HG03439 (cell line): ENCODE results near the gene TENT4A.

ENCODE experiments used
- ATAC-seq: cut with Tn5 transposase; IDR thresholded peaks from one replicate; pipeline ENCODE4 v1.9.1; 2021; ENCODE audit warnings: mild to moderate bottlenecking, moderate library complexity; ENCODE audit not compliant: unreplicated experiment

Gene TENT4A

DNA sequence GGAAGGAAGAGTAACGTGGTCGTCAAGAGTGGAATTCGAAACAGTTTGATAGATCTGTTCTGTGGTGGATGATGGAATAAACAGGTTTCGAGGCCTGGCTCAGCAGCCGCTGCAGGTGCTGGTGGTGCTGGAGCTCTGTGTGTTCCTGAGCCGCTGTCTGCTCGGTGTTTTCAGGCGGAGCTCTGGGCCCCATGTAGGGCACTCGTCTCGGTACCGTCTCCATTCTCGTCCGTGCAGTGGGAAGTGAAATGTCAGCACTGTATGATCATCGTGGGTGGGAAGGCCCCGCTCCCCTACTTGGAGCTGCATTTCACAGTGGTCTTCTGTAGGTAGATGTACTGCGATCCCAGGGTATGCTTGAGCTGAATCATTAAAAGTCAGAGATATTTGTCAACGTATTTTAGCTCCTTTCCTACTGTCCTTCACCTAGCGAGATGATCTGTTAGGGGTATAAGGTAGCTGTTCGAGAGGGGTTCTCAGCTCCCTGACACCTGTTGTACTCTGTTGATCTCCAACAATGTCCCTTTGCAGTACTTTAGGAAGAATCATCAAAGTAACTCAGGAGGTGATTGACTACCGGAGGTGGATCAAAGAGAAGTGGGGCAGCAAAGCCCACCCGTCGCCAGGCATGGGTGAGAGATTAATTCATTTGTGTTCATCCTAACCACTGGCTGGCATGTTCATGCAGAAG is 35.9 kb downstream of the TENT4A start:
- ATAC-seq, result no peak

DNA sequence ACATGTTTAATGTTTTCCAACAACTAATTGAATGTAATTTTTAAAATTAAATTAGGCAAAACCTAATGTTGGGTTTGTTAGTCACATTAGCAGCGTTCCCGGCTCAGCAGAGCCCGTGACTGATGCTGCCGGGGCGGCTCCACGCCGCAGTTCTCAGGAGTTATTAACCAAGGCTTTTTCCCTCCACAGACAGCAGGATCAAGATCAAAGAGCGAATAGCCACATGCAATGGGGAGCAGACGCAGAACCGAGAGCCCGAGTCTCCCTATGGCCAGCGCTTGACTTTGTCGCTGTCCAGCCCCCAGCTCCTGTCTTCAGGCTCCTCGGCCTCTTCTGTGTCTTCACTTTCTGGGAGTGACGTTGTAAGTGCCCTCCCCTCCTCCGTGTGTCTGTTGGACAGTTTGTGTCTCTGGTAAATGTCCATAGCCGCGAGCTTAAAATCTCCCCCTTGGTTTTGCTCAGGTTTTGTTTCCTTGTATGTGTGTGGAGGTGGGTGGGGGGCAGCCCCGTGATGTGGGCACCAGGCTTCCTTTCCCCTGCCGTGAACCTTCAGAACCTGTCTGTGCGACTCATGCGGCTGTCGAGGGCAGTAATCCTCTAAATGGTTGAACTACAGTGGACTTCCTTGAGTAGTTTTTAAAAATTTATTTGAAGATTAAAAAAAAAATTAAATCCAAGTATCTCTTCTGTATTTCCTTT is 37.1 kb downstream of the TENT4A start:
- no peak for ATAC-seq

DNA sequence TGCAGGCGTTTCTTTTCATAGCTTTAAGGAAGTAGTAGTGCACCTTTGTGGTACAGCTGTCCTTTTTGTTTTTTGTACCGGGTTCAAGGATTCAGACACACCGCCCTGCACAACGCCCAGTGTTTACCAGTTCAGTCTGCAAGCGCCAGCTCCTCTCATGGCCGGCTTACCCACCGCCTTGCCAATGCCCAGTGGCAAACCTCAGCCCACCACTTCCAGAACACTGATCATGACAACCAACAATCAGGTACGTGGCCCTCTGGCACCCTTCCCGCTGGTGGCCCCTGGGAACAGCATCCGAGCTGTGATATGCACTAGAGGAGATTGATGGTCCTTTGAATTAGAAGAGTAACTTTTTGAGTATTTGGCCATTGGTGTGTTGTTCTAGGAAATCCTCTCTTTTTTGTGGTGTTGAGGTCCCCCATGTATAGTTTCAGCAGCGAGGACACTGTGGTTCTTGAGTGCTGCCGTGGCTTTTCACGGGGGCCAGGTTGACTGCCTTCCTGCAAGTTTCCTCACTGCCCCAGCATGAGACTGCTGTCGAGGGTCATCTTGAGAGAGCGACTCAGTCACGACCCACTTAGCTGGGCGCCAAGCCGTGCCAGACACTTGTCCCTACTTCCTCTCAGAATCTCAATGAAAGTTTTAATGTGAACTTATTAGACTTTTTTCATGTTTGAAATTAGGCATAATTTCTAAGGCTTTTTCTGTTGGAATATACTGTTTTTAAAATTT is 37.9 kb downstream of the TENT4A start:
- ATAC-seq, result no peak

DNA sequence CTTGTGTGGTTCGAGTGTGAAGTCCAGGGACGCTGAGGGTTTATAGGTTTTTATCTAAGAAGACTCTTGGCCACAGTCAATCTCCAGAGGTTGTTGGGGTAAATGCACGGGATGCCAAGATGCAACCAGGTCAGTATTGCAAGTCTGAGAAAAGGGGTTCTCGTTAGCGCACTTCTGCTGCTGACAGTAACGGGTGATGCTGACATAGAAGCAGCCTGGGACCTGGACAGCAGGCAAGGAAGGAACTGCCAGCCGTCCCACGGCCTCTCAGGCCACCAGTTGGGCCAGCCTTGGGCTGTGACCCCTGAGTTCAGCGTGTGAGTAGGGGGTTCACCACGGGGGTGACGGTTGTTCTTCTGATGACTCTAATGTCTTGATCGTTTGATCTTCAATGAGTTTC is 39.0 kb downstream of the TENT4A start:
- ATAC-seq, result no peak

DNA sequence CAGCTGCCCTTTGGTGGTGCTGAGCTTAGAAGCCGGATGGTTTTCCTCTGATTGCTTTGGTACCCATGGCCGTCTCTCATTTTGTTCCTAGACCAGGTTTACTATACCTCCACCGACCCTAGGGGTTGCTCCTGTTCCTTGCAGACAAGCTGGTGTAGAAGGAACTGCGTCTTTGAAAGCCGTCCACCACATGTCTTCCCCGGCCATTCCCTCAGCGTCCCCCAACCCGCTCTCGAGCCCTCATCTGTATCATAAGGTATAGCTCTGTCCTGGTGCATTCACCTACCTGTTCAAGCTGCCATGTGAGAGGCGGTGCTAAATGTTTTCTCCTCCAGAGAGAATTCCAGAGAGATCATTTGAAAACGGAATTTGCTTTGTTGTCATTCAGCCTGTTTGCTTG is 39.5 kb downstream of the TENT4A start:
- no peak for ATAC-seq

DNA sequence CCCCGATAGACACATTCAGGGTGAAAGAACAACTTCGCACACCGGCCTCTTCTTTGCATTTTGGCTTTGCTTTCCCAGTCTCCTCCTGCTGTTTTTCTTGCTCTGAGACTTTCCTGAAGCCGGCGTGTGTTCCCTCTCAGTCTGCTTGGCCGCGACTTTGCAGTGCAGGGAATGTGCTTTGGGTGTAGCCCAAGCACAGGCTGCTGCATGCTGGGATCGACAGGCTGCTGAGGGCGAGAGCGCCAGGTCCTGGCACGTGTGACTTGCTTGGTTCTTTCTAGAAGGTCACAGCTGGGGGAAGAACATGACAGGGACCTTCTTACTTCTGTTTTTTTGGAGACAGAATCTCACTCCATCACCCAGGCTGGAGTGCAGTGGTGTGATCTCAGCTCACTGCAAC is 40.6 kb downstream of the TENT4A start:
- ATAC-seq, result no peak

DNA sequence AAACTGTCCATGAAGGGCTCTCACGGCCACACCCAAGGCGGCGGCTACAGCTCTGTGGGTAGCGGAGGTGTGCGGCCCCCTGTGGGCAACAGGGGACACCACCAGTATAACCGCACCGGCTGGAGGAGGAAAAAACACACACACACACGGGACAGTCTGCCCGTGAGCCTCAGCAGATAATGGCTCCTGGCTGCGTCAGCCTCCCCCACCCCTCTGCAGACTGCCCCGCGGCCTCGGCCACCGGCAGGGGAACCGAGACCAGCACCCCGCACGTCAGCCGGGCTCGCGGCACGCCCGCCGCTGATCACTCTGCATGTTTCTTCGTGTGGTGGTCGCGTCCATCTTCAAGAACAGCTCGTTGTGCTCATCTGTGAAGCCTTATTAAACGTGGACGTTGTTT is 41.5 kb downstream of the TENT4A start:
- no peak for ATAC-seq

DNA sequence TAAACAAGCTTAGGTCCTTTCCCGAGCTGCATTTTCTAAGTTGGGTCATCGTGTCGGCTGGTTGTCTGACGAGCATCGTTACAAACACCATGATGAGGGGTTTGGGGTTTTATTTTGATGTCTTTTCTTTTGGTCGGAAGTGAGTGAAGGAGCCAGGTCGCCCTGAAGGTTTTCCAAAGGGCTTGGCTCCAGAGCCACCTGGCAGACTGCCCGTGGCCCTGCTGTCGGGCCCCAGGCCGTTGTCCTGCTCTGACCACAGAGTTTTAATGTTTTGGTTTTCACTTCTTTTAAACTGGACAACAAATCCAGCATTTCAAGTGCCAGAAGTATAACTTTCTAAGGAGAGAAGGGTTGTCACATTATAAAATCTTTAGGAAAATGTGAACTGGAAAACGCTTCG is 42.3 kb downstream of the TENT4A start:
- no peak for ATAC-seq

DNA sequence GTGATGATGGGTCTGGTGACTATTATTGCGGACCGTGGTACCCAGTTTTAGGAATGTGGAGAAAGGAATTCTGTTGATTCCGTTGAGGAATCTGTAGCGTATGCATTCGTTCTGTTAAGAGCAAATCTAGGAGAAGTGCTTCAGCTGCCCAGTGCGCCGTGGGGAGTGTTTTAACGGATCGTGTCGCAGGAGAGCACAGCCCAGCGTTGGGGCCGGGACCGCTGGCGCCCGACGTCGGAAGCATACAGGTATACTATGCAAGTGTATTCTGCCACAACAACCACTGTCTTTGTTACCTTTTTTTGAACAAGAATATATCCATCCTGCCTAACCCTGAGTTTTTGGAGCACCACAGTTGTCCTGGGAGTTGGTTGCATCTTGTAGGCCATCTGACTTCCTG is 42.7 kb downstream of the TENT4A start:
- ATAC-seq, result no peak

DNA sequence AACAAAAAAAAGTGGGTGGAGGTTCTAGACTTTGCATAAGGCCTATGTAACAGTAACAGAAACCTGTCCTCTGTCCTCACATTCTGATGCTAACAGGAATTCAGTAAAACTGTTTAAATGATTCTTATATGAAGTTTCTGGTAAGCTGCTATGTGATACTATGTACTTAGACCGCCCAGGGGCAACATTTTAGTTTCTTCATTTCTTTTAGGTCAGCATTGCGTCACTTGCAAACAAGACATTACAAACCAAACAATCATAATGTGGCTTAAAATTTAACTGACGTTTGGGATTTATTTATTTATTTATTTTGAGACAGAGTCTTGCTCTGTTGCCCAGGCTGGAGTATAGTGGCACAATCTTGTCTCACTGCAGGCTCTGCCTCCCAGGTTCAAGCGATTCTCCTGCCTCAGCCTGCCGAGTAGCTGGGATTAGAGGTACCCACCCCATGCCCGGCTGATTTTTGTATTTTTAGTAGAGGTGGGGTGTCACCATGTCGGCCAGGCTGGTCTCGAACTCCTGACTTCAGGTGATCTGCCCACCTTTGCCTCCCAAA is 44.3 kb downstream of the TENT4A start:
- ATAC-seq, result no peak

DNA sequence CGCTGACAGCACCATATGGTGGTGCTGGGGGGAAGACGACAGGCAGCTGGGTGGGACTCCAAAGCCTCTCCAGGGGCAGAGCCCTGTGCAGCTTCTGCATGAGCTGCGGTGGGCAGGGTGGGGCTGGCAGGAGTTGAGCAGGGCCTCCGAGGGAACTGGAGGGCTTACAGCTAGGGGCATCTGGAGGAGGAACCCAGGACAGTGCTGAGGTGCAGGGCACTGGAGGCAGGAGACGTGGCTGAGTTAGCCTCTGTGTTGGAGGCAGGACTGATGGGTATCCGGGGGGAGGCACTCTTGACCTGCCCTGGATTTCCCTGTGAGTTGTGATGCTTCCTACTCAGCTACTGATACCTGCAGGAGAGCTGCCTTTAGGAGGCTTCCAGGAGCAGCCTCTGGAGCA is 45.0 kb downstream of the TENT4A start:
- ATAC-seq, result no peak

DNA sequence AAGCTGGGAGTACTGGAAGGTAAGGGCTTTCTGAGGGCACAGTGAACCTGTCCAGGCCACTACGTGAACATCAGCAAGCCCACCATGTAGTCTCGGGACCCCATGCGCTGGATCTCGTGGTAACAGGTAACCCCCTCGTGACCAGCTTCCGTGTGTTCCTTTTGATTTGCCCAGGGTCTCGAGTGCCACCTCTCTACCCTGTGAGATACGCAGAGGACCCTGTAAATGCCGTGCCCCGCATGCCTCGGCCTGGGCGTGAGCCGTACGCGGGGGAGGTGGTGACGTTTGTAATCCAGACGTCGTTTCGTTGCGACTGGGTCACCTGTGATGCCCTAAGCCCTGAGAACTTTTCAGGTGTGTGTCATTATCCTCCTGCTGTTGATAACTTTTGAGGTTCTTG is 45.5 kb downstream of the TENT4A start:
- ATAC-seq, result no peak

DNA sequence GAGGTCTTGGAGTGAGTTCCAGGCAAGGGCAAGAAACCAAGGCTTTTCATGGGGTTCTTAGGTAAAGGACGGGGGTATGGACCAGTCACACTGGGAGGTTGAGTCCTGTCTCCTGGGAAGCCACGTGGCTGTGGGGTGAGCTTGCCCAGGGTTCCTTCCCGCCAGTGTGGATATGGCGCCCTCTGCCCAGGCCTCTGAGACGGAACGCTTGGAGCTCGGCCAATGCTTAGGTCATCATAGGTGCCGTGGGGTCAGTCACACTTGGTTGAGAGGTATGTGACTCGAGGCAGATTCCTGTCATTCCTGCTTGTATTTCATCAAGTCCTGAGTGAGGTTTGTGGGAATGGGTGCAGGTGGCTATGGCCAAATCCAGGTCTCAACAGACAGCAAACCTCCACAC is 46.2 kb downstream of the TENT4A start:
- ATAC-seq, result no peak

DNA sequence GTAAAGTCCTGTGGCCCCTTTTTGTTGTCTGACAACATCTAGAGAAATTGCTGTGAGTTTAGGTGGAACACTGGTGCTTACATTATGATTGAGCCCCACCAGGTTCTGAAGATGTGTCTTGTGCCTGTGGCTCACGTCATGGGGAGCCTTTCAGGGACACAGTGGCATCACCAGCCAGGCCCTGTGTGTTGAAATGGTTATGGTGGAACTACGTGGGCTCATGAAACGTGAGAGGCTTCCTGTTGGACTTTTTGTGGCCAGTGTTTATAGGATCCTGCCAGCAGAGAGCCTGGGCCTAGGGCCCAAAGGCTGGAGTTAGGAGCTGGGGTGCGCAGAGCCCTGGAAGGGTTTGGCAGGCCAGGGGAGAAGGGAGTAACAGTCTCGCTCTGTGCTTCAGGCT is 46.8 kb downstream of the TENT4A start:
- no peak for ATAC-seq

DNA sequence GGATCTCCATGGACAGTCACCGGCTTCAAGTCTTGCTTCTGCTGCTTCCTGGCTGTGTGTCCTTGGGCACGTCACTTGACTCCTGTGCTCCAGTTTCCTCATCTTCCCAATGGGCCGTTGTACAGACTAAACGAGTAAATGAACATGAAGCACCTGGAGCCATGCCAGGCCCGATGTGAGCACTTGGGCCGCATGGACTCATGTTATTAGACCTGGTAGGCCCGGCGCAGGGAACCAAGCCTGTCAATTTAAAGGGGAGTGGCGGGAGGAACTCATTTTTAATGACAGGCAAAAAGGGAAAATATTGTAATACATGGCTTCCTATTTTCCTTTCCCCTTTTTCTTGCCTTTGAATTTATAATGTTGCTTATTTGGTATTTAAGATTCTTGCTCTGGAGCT is 47.5 kb downstream of the TENT4A start:
- no peak for ATAC-seq

DNA sequence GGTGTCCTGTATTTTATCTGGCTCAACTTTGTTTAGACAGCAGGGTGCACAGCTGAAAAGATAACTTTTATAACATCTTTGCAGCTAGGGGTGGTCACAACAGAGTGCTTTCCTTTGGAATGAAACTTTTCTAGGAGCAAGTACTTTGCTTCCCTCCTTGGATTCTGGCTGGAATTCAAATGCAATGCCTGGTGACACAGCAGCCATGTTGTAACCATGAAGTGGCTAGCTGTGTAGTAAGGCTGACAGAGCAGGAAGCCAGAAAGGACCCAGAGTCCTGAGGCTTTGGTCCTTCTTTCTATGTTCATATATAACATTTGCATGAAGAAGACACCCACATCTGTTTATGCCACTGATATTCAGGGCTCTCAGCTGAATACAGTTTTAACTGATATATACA is 48.1 kb downstream of the TENT4A start:
- no peak for ATAC-seq

DNA sequence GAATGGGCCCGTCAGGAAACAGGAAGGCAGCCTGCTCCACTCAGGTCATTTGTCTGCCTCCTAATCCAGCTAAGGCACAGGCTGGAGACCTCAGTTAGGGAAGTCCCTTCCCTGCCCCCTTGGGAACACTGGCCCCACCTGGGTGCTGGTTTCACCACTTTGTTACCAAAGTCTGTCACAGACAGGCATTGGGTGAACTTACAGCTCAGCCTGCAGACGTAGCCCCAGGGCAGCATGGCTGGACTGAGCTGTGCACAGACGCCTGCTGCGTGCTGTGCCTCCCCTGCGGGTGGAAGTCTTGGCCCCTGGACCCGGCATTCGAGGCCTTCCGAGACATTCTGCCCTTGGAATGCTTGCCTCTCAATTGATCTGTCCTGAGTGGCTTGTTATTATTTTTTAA is 48.9 kb downstream of the TENT4A start:
- ATAC-seq, result no peak

DNA sequence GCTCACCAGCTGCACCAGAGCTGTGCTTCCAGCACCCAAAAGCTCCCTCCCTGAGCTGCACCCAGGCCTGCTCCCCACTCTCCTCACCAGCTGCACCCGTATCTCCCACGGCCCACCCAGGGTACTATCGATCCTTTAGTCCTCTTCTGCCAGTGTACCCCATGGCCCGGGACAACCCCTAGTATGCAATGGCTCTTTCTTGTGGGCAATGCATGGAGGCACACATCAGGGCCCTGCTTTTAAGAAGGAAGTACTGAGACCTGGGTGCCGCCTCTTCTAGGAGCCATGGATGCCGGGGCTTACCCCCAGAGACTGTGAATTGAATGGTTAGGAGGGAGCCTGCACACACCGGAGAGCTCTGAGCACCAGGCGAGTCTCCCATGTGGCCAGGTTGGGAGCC is 49.5 kb downstream of the TENT4A start:
- ATAC-seq, result no peak

DNA sequence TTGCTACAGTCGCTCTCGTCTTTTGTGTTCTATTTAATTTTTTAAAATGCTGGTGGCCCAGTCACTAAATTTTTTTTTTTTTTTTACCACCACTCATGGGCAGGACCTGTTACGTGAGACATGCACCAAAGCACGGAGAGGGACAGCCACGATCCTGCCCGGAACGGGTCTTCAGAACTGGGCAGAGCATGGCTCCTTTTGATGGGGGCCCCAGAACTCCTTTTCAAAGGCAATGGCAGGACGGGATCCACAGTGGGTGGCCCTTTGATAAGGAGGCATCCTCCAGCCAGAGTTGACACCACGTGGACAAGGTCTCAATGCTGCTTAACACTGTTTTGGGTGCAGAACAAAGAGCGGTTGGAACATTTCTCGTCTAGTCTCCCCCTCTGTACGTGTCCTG is 50.0 kb downstream of the TENT4A start:
- ATAC-seq, result no peak

DNA sequence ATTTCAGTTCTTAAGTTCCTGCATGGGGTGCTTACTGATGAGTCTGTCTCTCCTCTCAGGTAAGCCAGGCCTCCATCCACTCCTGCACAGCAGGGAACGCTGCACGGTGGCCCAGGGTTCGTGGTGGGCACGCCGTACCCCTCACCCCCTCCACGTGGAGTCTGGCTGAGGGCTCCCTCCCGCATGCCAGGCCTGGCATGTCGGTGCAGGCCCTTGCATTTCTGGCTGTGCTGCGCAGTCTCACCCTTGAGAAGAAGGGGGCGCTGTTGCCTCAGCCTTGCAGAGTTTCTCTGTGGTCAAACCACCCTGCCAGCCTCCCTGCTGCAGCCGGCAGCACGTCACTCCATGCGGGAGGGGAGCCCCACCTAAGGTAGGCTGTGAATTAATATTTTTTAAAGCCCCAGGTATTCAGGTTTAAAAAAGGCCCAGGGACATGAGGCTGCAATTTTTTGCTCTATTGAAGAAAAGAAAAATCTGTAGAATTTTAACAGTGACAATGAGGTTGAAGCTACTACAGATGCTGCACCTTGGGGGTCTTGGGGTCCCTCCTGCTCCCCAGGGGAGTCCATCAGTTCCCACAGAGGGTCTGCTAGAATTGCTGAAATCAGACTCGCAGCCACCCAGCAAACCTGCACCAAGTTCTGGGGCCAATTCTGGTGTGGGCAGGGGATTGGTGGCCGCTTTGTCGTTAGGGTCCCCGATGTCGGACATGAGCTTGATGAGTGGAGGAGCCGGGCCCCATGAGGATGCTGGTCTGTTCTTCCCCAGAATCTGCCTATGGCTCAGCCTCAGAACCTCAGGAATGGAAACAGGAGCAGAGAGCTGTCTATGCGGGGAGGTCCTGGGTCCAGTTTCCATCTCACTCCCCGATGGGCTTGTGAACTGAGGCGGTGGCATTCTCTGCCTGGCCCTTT is 52.6 kb downstream of the TENT4A start:
- ATAC-seq, result peak; percentile 76

DNA sequence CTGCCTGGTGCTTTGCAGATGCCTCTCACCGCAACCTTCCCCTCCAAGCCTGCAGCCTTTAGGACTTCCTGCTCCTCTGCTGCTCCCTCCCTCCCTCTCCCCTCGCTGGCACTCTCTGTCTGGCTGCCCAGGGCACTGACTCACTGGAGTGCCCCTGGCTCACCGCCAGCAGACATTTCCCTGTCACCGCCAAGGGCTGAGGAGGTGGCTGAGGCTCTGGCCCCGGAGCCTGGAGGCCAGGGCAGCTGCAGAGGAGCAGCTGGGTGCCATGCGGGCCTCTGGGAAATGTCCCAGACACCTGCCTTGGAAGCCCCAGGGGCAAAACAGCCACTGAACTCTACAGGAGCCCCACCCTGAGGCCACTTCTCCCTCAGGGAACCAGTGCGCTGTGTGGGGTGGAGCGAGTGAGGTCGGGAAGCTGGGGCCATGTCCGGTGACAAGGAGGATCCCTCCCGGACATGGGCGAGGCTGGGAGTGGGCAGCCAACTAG is 53.4 kb downstream of the TENT4A start:
- no peak for ATAC-seq
